Karpas-422 (cell line): ENCODE results near the gene CXCR4. TPM values are rescaled to one million over a fixed set of nuclear protein-coding genes. Genes with fewer than 3 reads are reported as not detected.
"Not testable (repeated sequence)": the region's sequence is repeated elsewhere in the genome, so short reads cannot be mapped to it uniquely, and the experiment has no call there.

Experiments used
- DNase-seq: peaks from one replicate; pipeline ENCODE4 v3.0.0-alpha.2; 2015
- H2AFZ ChIP-seq: fragments of 200-600 bp; sonication (generic); 2 replicates; pipeline ENCODE4 v1.6.1; 2014; ENCODE audit warnings: antibody characterized with exemption, low read length, mixed read lengths
- H3K27ac ChIP-seq: fragments of 200-600 bp; sonication (generic); 2 replicates; pipeline ENCODE4 v1.5.1; 2014; ENCODE audit warnings: mild to moderate bottlenecking, low read length, moderate library complexity
- H3K27me3 ChIP-seq: fragments of 200-600 bp; sonication (generic); 2 replicates; pipeline ENCODE4 v1.6.1; 2014; ENCODE audit warnings: low read length, mixed read lengths
- H3K36me3 ChIP-seq: fragments of 200-600 bp; sonication (generic); 2 replicates; pipeline ENCODE4 v1.6.1; 2014; ENCODE audit warnings: low read length, mixed read lengths; ENCODE audit not compliant: insufficient read depth
- H3K4me1 ChIP-seq: fragments of 200-600 bp; sonication (generic); 2 replicates; pipeline ENCODE4 v1.6.1; 2014; ENCODE audit warnings: mild to moderate bottlenecking, low read length, mixed read lengths
- H3K4me2 ChIP-seq: fragments of 200-600 bp; sonication (generic); 2 replicates; pipeline ENCODE4 v1.6.1; 2014; ENCODE audit warnings: low read length, low read depth, mild to moderate bottlenecking; ENCODE audit not compliant: poor library complexity, severe bottlenecking
- H3K4me3 ChIP-seq: fragments of 200-600 bp; sonication (generic); 2 replicates; pipeline ENCODE4 v1.5.1; 2014; ENCODE audit warnings: mild to moderate bottlenecking, antibody characterized with exemption, low read length, mixed read lengths
- H3K79me2 ChIP-seq: fragments of 200-600 bp; sonication (generic); 2 replicates; pipeline ENCODE4 v1.6.1; 2014; ENCODE audit warnings: mild to moderate bottlenecking, low read length, mixed read lengths
- H3K9ac ChIP-seq: fragments of 200-600 bp; sonication (generic); 2 replicates; pipeline ENCODE4 v1.6.0; 2014; ENCODE audit warnings: low read length
- H3K9me2 ChIP-seq: fragments of 200-600 bp; sonication (generic), shearing (Covaris generic); replicated peaks from 2 replicates; pipeline ENCODE4 v1.6.0; 2014; ENCODE audit warnings: mild to moderate bottlenecking, low read length, moderate library complexity; ENCODE audit not compliant: insufficient read depth
- H3K9me3 ChIP-seq: fragments of 300-700, 200-600 bp; sonication (generic); 2 replicates; pipeline ENCODE4 v1.6.1; 2014; ENCODE audit warnings: low read length, mixed read lengths
- H4K20me1 ChIP-seq: fragments of 200-600 bp; sonication (generic); 2 replicates; pipeline ENCODE4 v1.6.1; 2014; ENCODE audit warnings: mild to moderate bottlenecking, antibody characterized with exemption, low read length, low read depth; ENCODE audit not compliant: insufficient read depth
- total RNA-seq: library from RNA; depleted of rRNA; stranded (reverse); fragments of >200 nt; shearing (Covaris generic); gene quantifications from 2 replicates; pipeline ENCODE4 v1.2.3, GENCODE V29; 2014; ENCODE audit warnings: low replicate concordance

The CXCR4 gene
- total RNA-seq, 1 experiment from 2014 or later: 0.97 TPM

GRCh38 chr2:136107051-136108033 is 10.6 kb downstream of the CXCR4 start:
- no peak overlapping the region for H3K9ac ChIP-seq
- no peak overlapping the region for H2AFZ ChIP-seq

GRCh38 chr2:136106505-136106904 is 11.4 kb downstream of the CXCR4 start:
- H3K27me3 ChIP-seq: no peaks in the 10 kb centered on the region
- H3K27ac ChIP-seq: no peak overlapping the region
- H3K4me2 ChIP-seq: no peak overlapping the region
- no peaks in the 10 kb centered on the region for H3K36me3 ChIP-seq
- H3K9me3 ChIP-seq: no peaks in the 10 kb centered on the region
- no peaks in the 10 kb centered on the region for H4K20me1 ChIP-seq
- no peak overlapping the region for H2AFZ ChIP-seq
- no peak for DNase-seq
- H3K4me3 ChIP-seq: no peak overlapping the region
- no peaks in the 10 kb centered on the region for H3K79me2 ChIP-seq
- no peak overlapping the region for H3K9ac ChIP-seq
- H3K4me1 ChIP-seq: no peaks in the 10 kb centered on the region
- no peaks in the 10 kb centered on the region for H3K9me2 ChIP-seq

More at GRCh38 chr2:136107051-136108033, 10.6 kb downstream of the CXCR4 start:
- Histone ChIP-seq H3K9me2 (no peaks in the 10 kb centered on the region), H3K4me3 (no peak overlapping the region), H3K27ac (no peak overlapping the region), H3K4me1 (no peaks in the 10 kb centered on the region), H4K20me1 (no peaks in the 10 kb centered on the region), H3K4me2 (no peak overlapping the region), H3K27me3 (no peaks in the 10 kb centered on the region), H3K36me3 (no peaks in the 10 kb centered on the region), H3K9me3 (no peaks in the 10 kb centered on the region), H3K79me2 (no peaks in the 10 kb centered on the region)
- DNase-seq: no peak

GRCh38 chr2:136104977-136105376 is 13.0 kb downstream of the CXCR4 start:
- Histone ChIP-seq H4K20me1 (no peaks in the 10 kb centered on the region), H3K9me3 (no peaks in the 10 kb centered on the region), H3K27ac (no peak overlapping the region), H3K4me3 (no peak overlapping the region), H3K36me3 (no peaks in the 10 kb centered on the region), H3K4me1 (no peaks in the 10 kb centered on the region), H3K9me2 (no peaks in the 10 kb centered on the region), H3K4me2 (no peak overlapping the region), H3K9ac (no peak overlapping the region), H3K79me2 (no peaks in the 10 kb centered on the region), H2AFZ (no peak overlapping the region), H3K27me3 (no peaks in the 10 kb centered on the region)
- no peak for DNase-seq

- no peaks in the 10 kb centered on the region for H3K4me1 ChIP-seq
- no peaks in the 10 kb centered on the region for H3K79me2 ChIP-seq
- H3K36me3 ChIP-seq: no peaks in the 10 kb centered on the region
- no peak overlapping the region for H3K27ac ChIP-seq
- no peaks in the 10 kb centered on the region for H3K9me2 ChIP-seq
- no peak overlapping the region for H2AFZ ChIP-seq
- no peak for DNase-seq
- no peak overlapping the region for H3K4me3 ChIP-seq
- no peaks in the 10 kb centered on the region for H3K27me3 ChIP-seq
- H3K4me2 ChIP-seq: no peak overlapping the region
- no peaks in the 10 kb centered on the region for H4K20me1 ChIP-seq
- no peak overlapping the region for H3K9ac ChIP-seq
- no peaks in the 10 kb centered on the region for H3K9me3 ChIP-seq
Measured at GRCh38 chr2:136101042-136101441, 16.9 kb downstream of the CXCR4 start.

- Histone ChIP-seq H3K36me3 (no peaks in the 10 kb centered on the region), H3K27me3 (no peaks in the 10 kb centered on the region), H3K4me3 (no peak overlapping the region), H2AFZ (no peak overlapping the region), H3K4me2 (no peak overlapping the region), H3K79me2 (no peaks in the 10 kb centered on the region), H3K9me3 (no peaks in the 10 kb centered on the region), H3K9me2 (no peaks in the 10 kb centered on the region), H4K20me1 (no peaks in the 10 kb centered on the region), H3K9ac (no peak overlapping the region), H3K27ac (no peak overlapping the region), H3K4me1 (no peaks in the 10 kb centered on the region)
- no peak for DNase-seq
Measured at GRCh38 chr2:136098441-136098840, 19.5 kb downstream of the CXCR4 start.

- H3K9ac ChIP-seq: no peak overlapping the region
- no peaks in the 10 kb centered on the region for H3K36me3 ChIP-seq
- no peak overlapping the region for H3K27ac ChIP-seq
- no peak overlapping the region for H2AFZ ChIP-seq
- H3K9me2 ChIP-seq: no peaks in the 10 kb centered on the region
- H3K4me1 ChIP-seq: no peaks in the 10 kb centered on the region
- H3K27me3 ChIP-seq: no peaks in the 10 kb centered on the region; the same call in 1 of the 2 replicates
- H3K4me2 ChIP-seq: no peak overlapping the region
- no peaks in the 10 kb centered on the region for H4K20me1 ChIP-seq
- H3K9me3 ChIP-seq: no peaks in the 10 kb centered on the region
- no peak for DNase-seq
- H3K4me3 ChIP-seq: no peak overlapping the region
- no peaks in the 10 kb centered on the region for H3K79me2 ChIP-seq
Measured at GRCh38 chr2:136093583-136093982, 24.4 kb downstream of the CXCR4 start.

DNA sequence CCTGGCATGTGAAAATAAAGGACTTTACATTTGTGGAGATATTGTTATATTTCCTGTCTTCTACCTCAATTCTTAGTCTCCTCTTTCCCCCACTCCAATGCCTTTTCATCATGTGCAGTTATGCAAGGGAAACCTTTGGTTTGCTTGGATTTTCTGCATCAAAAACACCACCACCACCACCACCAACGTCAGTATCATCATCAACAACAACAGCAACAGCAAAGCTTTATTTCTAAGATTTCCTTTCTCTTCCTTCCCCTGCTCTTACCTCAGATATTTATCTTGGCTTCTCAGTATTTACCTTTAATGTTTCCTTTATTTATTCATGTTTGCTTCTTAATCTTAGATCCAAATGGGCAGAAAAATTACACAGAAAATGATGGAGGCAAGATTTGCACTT is 26.1 kb downstream of the CXCR4 start:
- Histone ChIP-seq H3K27me3 (no peaks in the 10 kb centered on the region; the same call in 1 of the 2 replicates), H3K27ac (no peak overlapping the region), H3K79me2 (no peaks in the 10 kb centered on the region), H2AFZ (no peak overlapping the region), H3K36me3 (no peaks in the 10 kb centered on the region), H3K4me1 (no peaks in the 10 kb centered on the region), H3K4me3 (no peak overlapping the region), H4K20me1 (no peaks in the 10 kb centered on the region), H3K9me3 (no peaks in the 10 kb centered on the region), H3K4me2 (no peak overlapping the region), H3K9me2 (no peaks in the 10 kb centered on the region), H3K9ac (no peak overlapping the region)
- no peak for DNase-seq

GRCh38 chr2:136087901-136088460 is 30.0 kb downstream of the CXCR4 start:
- not testable (repeated sequence) for H3K27ac ChIP-seq, H3K4me2 ChIP-seq, DNase-seq, H3K4me3 ChIP-seq, H3K9me3 ChIP-seq, H2AFZ ChIP-seq, H3K4me1 ChIP-seq, H3K9me2 ChIP-seq, H3K9ac ChIP-seq, H4K20me1 ChIP-seq, H3K27me3 ChIP-seq, H3K36me3 ChIP-seq, H3K79me2 ChIP-seq
